ES-I3 (cell line): ENCODE data around the gene SLIT3.

Source experiments
- H3K36me3 ChIP-seq: 2 replicates; pipeline ENCODE4 v1.6.1; 2013; ENCODE audit warnings: mild to moderate bottlenecking, low read length, control low read depth, moderate library complexity; ENCODE audit not compliant: insufficient read depth
- H3K4me1 ChIP-seq: 2 replicates; pipeline ENCODE4 v1.6.1; 2013; ENCODE audit warnings: mild to moderate bottlenecking, control low read depth, low read length; ENCODE audit not compliant: insufficient read depth
- H3K9ac ChIP-seq: 2 replicates; pipeline ENCODE4 v1.6.1; 2013; ENCODE audit warnings: low read depth, mild to moderate bottlenecking, low read length, moderate library complexity
- H3K9me3 ChIP-seq: 2 replicates; pipeline ENCODE4 v1.6.1; 2013; ENCODE audit warnings: mild to moderate bottlenecking, low read length, moderate library complexity; ENCODE audit not compliant: control insufficient read depth, insufficient read depth

The SLIT3 gene

GRCh38 chr5:168728546-168729211 lies 572.3 kb downstream of the SLIT3 start:
- no peak overlapping the region for H3K9ac ChIP-seq
- H3K9me3 ChIP-seq = no peaks in the 10 kb centered on the region
- H3K4me1 ChIP-seq = no peaks in the 10 kb centered on the region
- no peaks in the 10 kb centered on the region for H3K36me3 ChIP-seq

- H3K9me3 ChIP-seq = no peaks in the 10 kb centered on the region
- no peak overlapping the region for H3K9ac ChIP-seq
- no peaks in the 10 kb centered on the region for H3K4me1 ChIP-seq
- H3K36me3 ChIP-seq = no peaks in the 10 kb centered on the region
Observed at GRCh38 chr5:168727547-168727946, 573.4 kb downstream of the SLIT3 start.

- H3K36me3 ChIP-seq = no peaks in the 10 kb centered on the region
- H3K9ac ChIP-seq = no peak overlapping the region
- H3K9me3 ChIP-seq = no peaks in the 10 kb centered on the region
- no peaks in the 10 kb centered on the region for H3K4me1 ChIP-seq
Observed at GRCh38 chr5:168726342-168726741, 574.6 kb downstream of the SLIT3 start.

- no peak overlapping the region for H3K9ac ChIP-seq
- H3K9me3 ChIP-seq = no peaks in the 10 kb centered on the region
- H3K36me3 ChIP-seq = no peaks in the 10 kb centered on the region
- H3K4me1 ChIP-seq = no peaks in the 10 kb centered on the region
Observed at GRCh38 chr5:168724227-168724626, 576.7 kb downstream of the SLIT3 start.

GRCh38 chr5:168723037-168723436 lies 577.9 kb downstream of the SLIT3 start:
- H3K4me1 ChIP-seq = no peaks in the 10 kb centered on the region
- H3K36me3 ChIP-seq = no peaks in the 10 kb centered on the region
- H3K9ac ChIP-seq = no peak overlapping the region
- no peaks in the 10 kb centered on the region for H3K9me3 ChIP-seq

- no peak overlapping the region for H3K9ac ChIP-seq
- H3K9me3 ChIP-seq = no peaks in the 10 kb centered on the region
- no peaks in the 10 kb centered on the region for H3K4me1 ChIP-seq
- no peaks in the 10 kb centered on the region for H3K36me3 ChIP-seq
Observed at GRCh38 chr5:168721966-168722365, 579.0 kb downstream of the SLIT3 start.

- H3K36me3 ChIP-seq = no peaks in the 10 kb centered on the region
- H3K9ac ChIP-seq = no peak overlapping the region
- H3K9me3 ChIP-seq = no peaks in the 10 kb centered on the region
- H3K4me1 ChIP-seq = no peaks in the 10 kb centered on the region
Observed at GRCh38 chr5:168721002-168721753, 579.8 kb downstream of the SLIT3 start.

GRCh38 chr5:168720575-168720974 lies 580.4 kb downstream of the SLIT3 start:
- no peaks in the 10 kb centered on the region for H3K36me3 ChIP-seq
- H3K9ac ChIP-seq = no peak overlapping the region
- no peaks in the 10 kb centered on the region for H3K9me3 ChIP-seq
- no peaks in the 10 kb centered on the region for H3K4me1 ChIP-seq

- no peaks in the 10 kb centered on the region for H3K36me3 ChIP-seq
- no peaks in the 10 kb centered on the region for H3K9me3 ChIP-seq
- H3K4me1 ChIP-seq = peaks cover 18% of the 10 kb centered on the region; the same call in 1 of the 2 replicates
- no peak overlapping the region for H3K9ac ChIP-seq
Observed at GRCh38 chr5:168714046-168714445, 586.9 kb downstream of the SLIT3 start.

- Histone ChIP-seq H3K4me1 (peaks cover 18% of the 10 kb centered on the region; the same call in 1 of the 2 replicates), H3K36me3 (no peaks in the 10 kb centered on the region), H3K9me3 (no peaks in the 10 kb centered on the region), H3K9ac (no peak overlapping the region)
Observed at GRCh38 chr5:168713051-168713450, 587.9 kb downstream of the SLIT3 start.

- Histone ChIP-seq H3K36me3 (no peaks in the 10 kb centered on the region), H3K9ac (no peak overlapping the region), H3K9me3 (no peaks in the 10 kb centered on the region), H3K4me1 (peaks cover 18% of the 10 kb centered on the region; the same call in 1 of the 2 replicates)
Observed at GRCh38 chr5:168712280-168712924, 588.5 kb downstream of the SLIT3 start.

GRCh38 chr5:168710706-168711105 lies 590.2 kb downstream of the SLIT3 start:
- Histone ChIP-seq H3K9ac (no peak overlapping the region), H3K9me3 (no peaks in the 10 kb centered on the region), H3K4me1 (peaks cover 18% of the 10 kb centered on the region; the same call in 1 of the 2 replicates), H3K36me3 (no peaks in the 10 kb centered on the region)

- H3K36me3 ChIP-seq = no peaks in the 10 kb centered on the region
- H3K9me3 ChIP-seq = no peaks in the 10 kb centered on the region
- peaks cover 10% of the 10 kb centered on the region; the same call in 1 of the 2 replicates for H3K4me1 ChIP-seq
- H3K9ac ChIP-seq = no peak overlapping the region
Observed at GRCh38 chr5:168707716-168708695, 592.9 kb downstream of the SLIT3 start.

- H3K36me3 ChIP-seq = no peaks in the 10 kb centered on the region
- H3K4me1 ChIP-seq = no peaks in the 10 kb centered on the region
- H3K9ac ChIP-seq = no peak overlapping the region
- no peaks in the 10 kb centered on the region for H3K9me3 ChIP-seq
Observed at GRCh38 chr5:168706655-168707069, 594.3 kb downstream of the SLIT3 start.
